B cell (primary cell): ENCODE measurements around the gene GDE1. TPM values are rescaled to one million over a fixed set of nuclear protein-coding genes. Genes with fewer than 3 reads are reported as not detected.

Source experiments
- ATAC-seq: fragments of 200-7000 bp; cut with Tn5 transposase; one replicate; pipeline ENCODE4 v1.10.0; 2021; ENCODE audit warnings: low read depth, mild to moderate bottlenecking, moderate number of reproducible peaks, moderate library complexity
- CTCF ChIA-PET: fragments of 350-600 bp; sonication (Branson Sonifier 250); formaldehyde crosslinking; loops from one replicate; lab custom pipeline; 2021; ENCODE audit warnings: antibody characterized with exemption, inconsistent platforms; lab: Charles Lee
- POLR2A ChIA-PET: fragments of 350-600 bp; sonication (Branson Sonifier 250); formaldehyde crosslinking; loops from one replicate; lab custom pipeline; 2021; ENCODE audit warnings: antibody characterized with exemption; lab: Charles Lee
- DNase-seq: peaks from one replicate; pipeline ENCODE4 v3.0.0; 2013
- H2AFZ ChIP-seq: 2 replicates; pipeline ENCODE4 v1.6.1; 2012; ENCODE audit warnings: mild to moderate bottlenecking, low read depth, low read length; ENCODE audit not compliant: insufficient read depth, poor library complexity, severe bottlenecking
- H3K27ac ChIP-seq, 2 donors: 1 replicate in 1 of 2; 2 replicates in 1 of 2; pipeline ENCODE4 v1.5.1; 2012 to 2013; ENCODE audit warnings: low read length in 2 of 2, mild to moderate bottlenecking in 2 of 2, moderate library complexity in 1 of 2
- H3K27me3 ChIP-seq, 4 experiments: fragments of 200-600 bp in 1 of 4; sonication (generic) in 1 of 4; replicated peaks in 1 of 4; 1 replicate in 2 of 4; 2 replicates in 2 of 4; pipeline versions ENCODE4 v1.6.1 to v1.7.0; 2013 to 2016; ENCODE audit warnings: low read length in 3 of 4, mild to moderate bottlenecking in 2 of 4, mixed read lengths in 1 of 4, moderate library complexity in 1 of 4; ENCODE audit not compliant: insufficient read depth in 4 of 4, control insufficient read depth in 3 of 4; ENCODE audit errors: control extremely low read depth in 1 of 4
- H3K36me3 ChIP-seq, 2 experiments: replicated peaks in 1 of 2; 1 replicate in 1 of 2; 2 replicates in 1 of 2; pipeline versions ENCODE4 v1.6.1 to v1.7.1; 2013; ENCODE audit warnings: low read length in 1 of 2; ENCODE audit not compliant: insufficient read depth in 2 of 2, control insufficient read depth in 1 of 2; ENCODE audit errors: control extremely low read depth in 1 of 2, extremely low read depth in 1 of 2
- H3K4me1 ChIP-seq, 2 donors: fragments of 200-600 bp in 1 of 2; sonication (generic) in 1 of 2; 1 replicate in 1 of 2; 2 replicates in 1 of 2; pipeline versions ENCODE4 v1.5.1 to v1.6.1; 2013 to 2017; ENCODE audit warnings: low read length in 2 of 2; ENCODE audit not compliant: control insufficient read depth in 2 of 2, insufficient read depth in 2 of 2
- H3K4me2 ChIP-seq: replicated peaks from 2 replicates; pipeline ENCODE3; 2012; ENCODE audit warnings: mild to moderate bottlenecking, low read depth, low read length; ENCODE audit not compliant: poor library complexity, severe bottlenecking
- H3K4me3 ChIP-seq, 5 experiments: fragments of 200-600 bp in 1 of 5; sonication (generic) in 1 of 5; 1 replicate in 3 of 5; 2 replicates in 2 of 5; pipeline versions ENCODE4 v1.5.1 to v1.7.0; 2011 to 2016; ENCODE audit warnings: low read length in 4 of 5, mild to moderate bottlenecking in 4 of 5, low read depth in 2 of 5, control low read depth in 1 of 5, moderate library complexity in 1 of 5; ENCODE audit not compliant: insufficient read depth in 1 of 5; ENCODE audit errors: control extremely low read depth in 1 of 5, extremely low read depth in 1 of 5
- H3K79me2 ChIP-seq: fragments of 200-600 bp; sonication (generic); one replicate; pipeline ENCODE4 v1.6.0; 2016; ENCODE audit warnings: low read length; ENCODE audit not compliant: control insufficient read depth, insufficient read depth
- H3K9ac ChIP-seq: fragments of 200-600 bp; sonication (generic); 2 replicates; pipeline ENCODE4 v1.6.1; 2017; ENCODE audit warnings: mild to moderate bottlenecking, low read length, moderate library complexity
- H3K9me3 ChIP-seq, 3 donors: one replicate each; pipeline versions ENCODE4 v1.6.1 to v1.7.1; 2013; ENCODE audit warnings: low read length in 2 of 3; ENCODE audit not compliant: control insufficient read depth in 2 of 3, insufficient read depth in 1 of 3; ENCODE audit errors: control extremely low read depth in 1 of 3
- H4K20me1 ChIP-seq: 2 replicates; pipeline ENCODE4 v1.6.0; 2012; ENCODE audit warnings: mild to moderate bottlenecking, low read length; ENCODE audit not compliant: insufficient read depth, control insufficient read depth, poor library complexity, severe bottlenecking
- H3K27ac Mint-ChIP-seq: one replicate; pipeline ENCODE4 v1.8.0; 2021; ENCODE audit warnings: mixed read lengths
- H3K27me3 Mint-ChIP-seq: one replicate; pipeline ENCODE4 v1.8.0; 2021; ENCODE audit warnings: mixed read lengths
- H3K4me1 Mint-ChIP-seq: one replicate; pipeline ENCODE4 v1.8.0; 2021; ENCODE audit warnings: mixed read lengths
- H3K4me3 Mint-ChIP-seq: one replicate; pipeline ENCODE4 v1.8.0; 2021; ENCODE audit warnings: mixed read lengths
- H3K9me3 Mint-ChIP-seq: one replicate; pipeline ENCODE4 v1.8.0; 2022; ENCODE audit warnings: mixed read lengths; ENCODE audit not compliant: insufficient read depth
- CTCF ChIP-seq: fragments of 200-600 bp; IDR thresholded peaks from one replicate; pipeline ENCODE4 v1.8.0; 2022; ENCODE audit warnings: antibody characterized with exemption, mild to moderate bottlenecking
- EZH2 ChIP-seq: IDR thresholded peaks from 2 replicates; pipeline ENCODE4 v1.6.1; 2012; ENCODE audit warnings: borderline replicate concordance, low read depth, mild to moderate bottlenecking, moderate library complexity, low read length; ENCODE audit not compliant: insufficient read depth, poor library complexity, severe bottlenecking
- WGBS: methylation state at CpG from one replicate; pipeline ENCODE4 v1.1.5; 2013; ENCODE audit warnings: missing lambda C conversion rate; ENCODE audit not compliant: insufficient coverage; 5-methylcytosine and 5-hydroxymethylcytosine counted together
- intact Hi-C: fragments of 100-400 bp; cut with micrococcal nuclease; formaldehyde crosslinking; loops from one replicate; pipeline ENCODE4 v1.10.0; 2022
- polyA plus RNA-seq: library from polyadenylated mRNA; depleted of rRNA; stranded (reverse); fragments of >200 nt; gene quantifications from 2 replicates; pipeline ENCODE4 v1.2.3, GENCODE V29; 2012
- total RNA-seq, 2 donors: library from RNA; stranded (reverse); fragments of 120-200 nt in 1 of 2; gene quantifications; 1 replicate in 1 of 2; 2 replicates in 1 of 2; pipeline versions ENCODE4 v1.2.3 to v1.2.4, GENCODE V29; 2013 to 2022

GDE1 gene
- total and polyA plus RNA-seq, 2 donors (not counting 1 experiment from before 2014, with no cell fraction given) = 10.0 to 25.3 TPM

GRCh38 chr16:19486750-19487325 is 35.1 kb downstream of the GDE1 start:
- H3K9me3 Mint-ChIP-seq = no peaks in the 10 kb centered on the region
- no peaks in the 10 kb centered on the region for H3K27me3 Mint-ChIP-seq
- no peak for TF ChIP-seq EZH2
- TF ChIP-seq CTCF = no peak
- H3K4me3 Mint-ChIP-seq = no peak overlapping the region
- POLR2A ChIA-PET = no interaction called here
- WGBS = 95% methylated on average over 8 of the region's 10 CpGs
- DNase-seq (no peak), ATAC-seq (no peak)
- Histone ChIP-seq H3K9me3 (peaks cover 0 to 3% (median 0%) of the 10 kb centered on the region in 3 donors), H3K36me3 (no peaks in the 10 kb centered on the region), H3K4me1 (no peaks in the 10 kb centered on the region), H3K4me2 (no peak overlapping the region), H3K27ac (no peak overlapping the region), H4K20me1 (no peaks in the 10 kb centered on the region), H3K79me2 (no peaks in the 10 kb centered on the region), H3K27me3 (no peaks in the 10 kb centered on the region), H3K9ac (no peak overlapping the region), H3K4me3 (no peak overlapping the region), H2AFZ (no peak overlapping the region)
- intact Hi-C loops = no loop called here
- H3K27ac Mint-ChIP-seq = no peak overlapping the region
- CTCF ChIA-PET = no interaction called here
- no peaks in the 10 kb centered on the region for H3K4me1 Mint-ChIP-seq

- no peak overlapping the region for H3K4me3 Mint-ChIP-seq
- Histone ChIP-seq H3K4me2 (no peak overlapping the region), H3K4me3 (no peak overlapping the region), H3K27me3 (no peaks in the 10 kb centered on the region), H3K4me1 (no peaks in the 10 kb centered on the region), H4K20me1 (no peaks in the 10 kb centered on the region), H3K36me3 (no peaks in the 10 kb centered on the region), H3K9me3 (peaks cover 0 to 4% (median 3%) of the 10 kb centered on the region in 3 donors), H3K79me2 (no peaks in the 10 kb centered on the region), H3K9ac (no peak overlapping the region), H2AFZ (no peak overlapping the region), H3K27ac (no peak overlapping the region)
- no peak overlapping the region for H3K27ac Mint-ChIP-seq
- no peaks in the 10 kb centered on the region for H3K27me3 Mint-ChIP-seq
- TF ChIP-seq CTCF (no peak), EZH2 (no peak)
- WGBS = no CpG with 5 or more reads among the region's 4 CpGs
- CTCF ChIA-PET = no interaction called here
- ATAC-seq (no peak), DNase-seq (no peak)
- H3K4me1 Mint-ChIP-seq = no peaks in the 10 kb centered on the region
- intact Hi-C loops = no loop called here
- POLR2A ChIA-PET = no interaction called here
- no peaks in the 10 kb centered on the region for H3K9me3 Mint-ChIP-seq
Observed at GRCh38 chr16:19486051-19486450, 35.8 kb downstream of the GDE1 start.
